ENCODE measurements around the gene TXNDC11. TPM values are rescaled to one million over a fixed set of nuclear protein-coding genes. Genes with fewer than 3 reads are reported as not detected.

Gene TXNDC11
- total and polyA plus RNA-seq, 9 donors = 18.1 to 27.9 (median 22.0) TPM

DNA sequence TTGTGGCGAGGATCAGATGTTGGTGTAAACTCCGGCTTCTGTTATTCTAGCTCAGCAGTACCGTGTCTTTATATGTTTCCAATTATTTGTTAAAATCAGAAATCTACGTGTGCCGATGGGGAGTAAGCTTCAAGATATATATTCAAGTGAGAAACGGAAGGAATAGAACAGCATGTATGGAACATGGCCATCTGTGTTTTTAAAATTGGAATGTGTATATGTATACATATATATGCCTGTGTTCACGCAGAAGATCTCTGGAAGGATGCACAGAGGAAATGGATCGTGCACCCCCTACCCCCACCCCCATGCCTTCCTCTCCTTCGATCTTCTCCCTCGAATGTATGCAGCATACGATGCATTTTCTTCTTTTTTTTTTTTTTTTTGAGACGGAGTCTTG lies 82.1 kb downstream of the TXNDC11 start:
- no peak overlapping the region for H3K4me3 ChIP-seq (ENCODE audit: low read length)
- no peaks in the 10 kb centered on the region for H3K36me3 ChIP-seq (ENCODE audit: control insufficient read depth, insufficient read depth, low read length)
- H3K27me3 ChIP-seq (ENCODE audit: control insufficient read depth, insufficient read depth, low read length) = no peaks in the 10 kb centered on the region
- peaks cover 11% of the 10 kb centered on the region for H3K4me1 ChIP-seq (ENCODE audit: control insufficient read depth, insufficient read depth, low read length)
- no peaks in the 10 kb centered on the region for H3K9me3 ChIP-seq (replicated peaks; ENCODE audit: control insufficient read depth, low read depth, low read length)
- H3K27ac ChIP-seq (ENCODE audit: low read length) = no peak overlapping the region
- DNase-seq = no peak
- WGBS (ENCODE audit: insufficient coverage) = 77% methylated on average over 4 of the region's 12 CpGs

DNA sequence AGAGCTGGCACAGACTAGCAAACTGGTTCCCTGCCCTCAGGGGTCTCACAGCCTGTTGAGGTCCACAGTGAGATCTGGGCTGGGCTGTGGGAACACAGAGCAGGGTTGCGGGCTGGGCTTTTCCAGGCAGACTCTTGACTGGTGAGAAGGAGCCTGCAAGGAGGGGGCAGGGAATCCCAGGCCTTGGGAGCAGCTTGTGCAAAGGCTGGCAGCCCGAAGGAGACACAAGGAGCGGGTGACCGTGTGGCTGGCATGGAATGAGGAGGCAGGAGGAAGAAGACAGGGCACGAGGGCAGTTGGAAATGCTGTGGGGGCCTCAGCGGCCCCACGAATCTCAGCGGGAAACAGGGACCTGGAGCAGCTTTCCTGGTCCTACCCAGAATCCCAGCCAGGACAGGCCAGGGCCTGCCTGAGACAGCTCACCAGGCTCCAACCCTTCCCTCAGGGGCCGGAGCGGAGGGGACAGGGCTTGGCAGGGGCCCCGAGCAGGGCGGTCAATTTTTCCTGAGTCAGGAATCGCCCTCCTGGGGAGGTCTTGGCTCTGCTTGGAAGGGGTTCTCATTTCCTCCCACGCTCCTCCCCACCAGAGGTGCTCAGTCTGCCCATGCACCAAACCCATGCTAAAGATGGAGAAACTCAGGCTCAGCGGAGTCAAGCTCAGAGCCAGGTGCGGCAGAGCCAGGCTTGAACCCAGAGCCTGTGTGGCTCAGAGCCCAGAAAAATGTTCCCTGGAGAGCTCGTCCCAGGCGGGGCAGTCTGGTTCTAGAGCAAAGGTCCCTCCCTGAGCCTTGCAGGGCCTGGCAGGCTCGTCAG lies 83.6 kb downstream of the TXNDC11 start:
- Histone ChIP-seq H3K27me3 (ENCODE audit: control insufficient read depth, insufficient read depth, low read length) (no peaks in the 10 kb centered on the region), H3K4me1 (ENCODE audit: control insufficient read depth, insufficient read depth, low read length) (peaks cover 2% of the 10 kb centered on the region), H3K27ac (ENCODE audit: low read length) (no peak overlapping the region), H3K4me3 (ENCODE audit: low read length) (no peak overlapping the region), H3K9me3 (replicated peaks; ENCODE audit: control insufficient read depth, low read depth, low read length) (no peaks in the 10 kb centered on the region), H3K36me3 (ENCODE audit: control insufficient read depth, insufficient read depth, low read length) (no peaks in the 10 kb centered on the region)
- WGBS (ENCODE audit: insufficient coverage) = 60% methylated on average over 12 of the region's 19 CpGs
- no peak for DNase-seq

DNA sequence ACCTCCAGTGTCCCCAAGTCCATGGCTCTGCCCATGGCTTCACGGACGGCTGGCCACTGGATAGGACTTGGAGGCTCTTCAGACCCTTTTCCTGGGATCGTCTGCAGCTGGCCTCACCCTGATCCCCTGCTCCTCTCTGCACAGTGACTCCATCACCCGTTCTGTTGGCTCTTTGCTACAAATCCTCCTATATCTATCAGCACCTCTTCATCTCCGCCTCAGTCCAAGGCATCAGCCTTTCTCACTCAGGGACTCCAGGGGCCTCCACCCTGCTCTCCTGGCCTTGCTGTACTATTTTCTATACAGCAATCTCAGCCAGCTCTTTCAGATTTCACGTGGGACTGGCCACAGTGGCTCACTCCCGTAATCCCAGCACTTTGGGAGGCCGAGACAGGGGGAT lies 85.1 kb downstream of the TXNDC11 start:
- no peak overlapping the region for H3K27ac ChIP-seq (ENCODE audit: low read length)
- no peaks in the 10 kb centered on the region for H3K9me3 ChIP-seq (replicated peaks; ENCODE audit: control insufficient read depth, low read depth, low read length)
- H3K4me3 ChIP-seq (ENCODE audit: low read length) = no peak overlapping the region
- peaks cover 2% of the 10 kb centered on the region for H3K4me1 ChIP-seq (ENCODE audit: control insufficient read depth, insufficient read depth, low read length)
- DNase-seq = no peak
- H3K36me3 ChIP-seq (ENCODE audit: control insufficient read depth, insufficient read depth, low read length) = no peaks in the 10 kb centered on the region
- 35% methylated on average over 8 of the region's 8 CpGs for WGBS (ENCODE audit: insufficient coverage)
- H3K27me3 ChIP-seq (ENCODE audit: control insufficient read depth, insufficient read depth, low read length) = no peaks in the 10 kb centered on the region

DNA sequence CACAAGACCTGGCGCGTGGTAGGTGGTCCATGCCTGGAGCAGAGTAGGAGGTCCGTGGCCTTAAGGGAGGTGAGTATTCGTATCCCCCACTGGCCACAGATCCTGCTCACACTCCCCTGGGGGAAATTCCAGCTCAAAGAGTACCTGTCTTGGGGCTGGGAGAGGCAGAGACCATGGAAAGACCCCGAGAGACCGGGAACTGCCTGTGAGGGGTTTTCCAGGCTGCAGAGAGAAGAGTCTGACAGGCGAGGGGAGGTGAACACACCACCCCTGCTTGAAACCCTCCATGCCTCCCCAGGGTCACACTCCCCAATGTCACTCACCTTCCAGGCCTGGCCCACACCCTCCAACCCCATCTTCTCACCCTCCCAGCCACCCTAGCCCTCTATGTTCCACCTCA lies 87.0 kb downstream of the TXNDC11 start:
- no peak overlapping the region for H3K27ac ChIP-seq (ENCODE audit: low read length)
- WGBS (ENCODE audit: insufficient coverage) = 80% methylated on average over 1 of the region's 7 CpGs

DNA sequence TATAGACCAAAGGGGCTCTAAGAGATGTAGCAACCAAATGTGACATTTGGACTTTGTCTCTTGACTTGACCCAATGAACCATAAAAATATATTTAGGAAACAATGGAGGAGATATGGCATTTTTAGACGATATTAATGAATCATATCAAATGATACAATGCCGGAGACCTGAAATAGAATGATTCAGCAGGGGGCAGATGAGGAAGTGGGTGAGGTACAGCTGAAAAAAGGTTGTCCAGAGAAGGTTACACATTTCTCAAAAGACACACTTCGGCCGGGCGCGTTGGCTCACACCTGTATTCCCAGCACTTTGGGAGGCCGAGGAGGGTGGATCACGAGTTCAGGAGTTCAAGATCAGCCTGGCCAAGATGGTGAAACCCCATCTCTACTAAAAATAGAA lies 90.9 kb downstream of the TXNDC11 start:
- WGBS (ENCODE audit: insufficient coverage) = 92% methylated on average over 4 of the region's 8 CpGs
- no peak overlapping the region for H3K27ac ChIP-seq (ENCODE audit: low read length)
- DNase-seq = no peak
- H3K4me3 ChIP-seq (ENCODE audit: low read length) = no peak overlapping the region
- no peaks in the 10 kb centered on the region for H3K4me1 ChIP-seq (ENCODE audit: control insufficient read depth, insufficient read depth, low read length)
- peaks cover 5% of the 10 kb centered on the region for H3K27me3 ChIP-seq (ENCODE audit: control insufficient read depth, insufficient read depth, low read length)
- no peaks in the 10 kb centered on the region for H3K36me3 ChIP-seq (ENCODE audit: control insufficient read depth, insufficient read depth, low read length)
- no peaks in the 10 kb centered on the region for H3K9me3 ChIP-seq (replicated peaks; ENCODE audit: control insufficient read depth, low read depth, low read length)

More for the DNA sequence above, 87.0 kb downstream of the TXNDC11 start:
- H3K9me3 ChIP-seq (replicated peaks; ENCODE audit: control insufficient read depth, low read depth, low read length) = no peaks in the 10 kb centered on the region
- no peak for DNase-seq
- peaks cover 2% of the 10 kb centered on the region for H3K27me3 ChIP-seq (ENCODE audit: control insufficient read depth, insufficient read depth, low read length)
- H3K4me3 ChIP-seq (ENCODE audit: low read length) = no peak overlapping the region
- peaks cover 2% of the 10 kb centered on the region for H3K4me1 ChIP-seq (ENCODE audit: control insufficient read depth, insufficient read depth, low read length)
- H3K36me3 ChIP-seq (ENCODE audit: control insufficient read depth, insufficient read depth, low read length) = no peaks in the 10 kb centered on the region

DNA sequence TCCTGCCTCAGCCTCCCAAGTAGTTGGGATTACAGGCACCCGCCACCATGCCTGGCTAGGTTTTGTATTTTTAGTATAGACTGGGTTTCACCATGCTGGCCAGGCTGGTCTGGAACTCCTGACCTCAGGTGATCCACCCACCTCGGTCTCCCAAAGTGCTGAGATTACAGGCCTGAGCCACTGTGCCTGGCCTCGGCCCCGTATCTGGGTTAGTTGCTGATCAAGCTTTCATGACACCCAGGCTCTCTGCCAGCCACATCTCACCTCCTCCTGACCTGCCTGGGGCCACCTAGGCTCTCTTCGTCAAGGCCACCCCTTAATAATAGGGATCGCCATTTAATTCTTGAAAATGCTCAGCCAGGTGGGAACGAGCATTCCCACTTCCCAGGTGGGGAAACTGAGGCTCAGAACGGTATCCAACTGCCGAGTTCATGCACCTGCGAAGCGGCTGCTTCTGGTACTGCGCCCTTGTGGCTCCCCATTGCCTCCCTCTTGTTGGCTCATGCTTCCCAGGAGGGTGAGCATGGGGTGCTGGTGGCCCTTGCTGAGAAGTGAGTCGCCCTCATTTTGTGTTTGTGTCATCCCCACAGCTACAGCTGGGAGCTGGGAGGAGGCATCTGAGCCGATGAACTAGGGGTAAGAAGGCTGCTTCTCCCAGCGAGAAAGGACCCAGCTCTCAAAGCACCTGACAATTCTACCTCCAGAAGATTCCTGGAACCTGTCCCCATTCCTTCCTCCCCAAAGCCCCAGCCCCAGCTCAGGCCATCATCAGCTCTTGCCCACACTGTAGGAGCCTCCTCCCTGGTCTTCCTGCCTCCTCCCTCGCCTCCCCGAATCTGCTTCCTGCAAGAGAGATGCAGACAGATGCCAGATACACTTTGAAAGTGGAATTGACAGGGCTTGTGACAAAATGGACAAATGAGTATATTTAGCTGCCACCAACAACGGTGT lies 91.7 kb downstream of the TXNDC11 start:
- H3K4me1 ChIP-seq (ENCODE audit: control insufficient read depth, insufficient read depth, low read length) = no peaks in the 10 kb centered on the region
- no peaks in the 10 kb centered on the region for H3K36me3 ChIP-seq (ENCODE audit: control insufficient read depth, insufficient read depth, low read length)
- peaks cover 5% of the 10 kb centered on the region for H3K27me3 ChIP-seq (ENCODE audit: control insufficient read depth, insufficient read depth, low read length)
- 75% methylated on average over 6 of the region's 18 CpGs for WGBS (ENCODE audit: insufficient coverage)
- no peak overlapping the region for H3K27ac ChIP-seq (ENCODE audit: low read length)
- no peaks in the 10 kb centered on the region for H3K9me3 ChIP-seq (replicated peaks; ENCODE audit: control insufficient read depth, low read depth, low read length)
- DNase-seq = no peak
- no peak overlapping the region for H3K4me3 ChIP-seq (ENCODE audit: low read length)

DNA sequence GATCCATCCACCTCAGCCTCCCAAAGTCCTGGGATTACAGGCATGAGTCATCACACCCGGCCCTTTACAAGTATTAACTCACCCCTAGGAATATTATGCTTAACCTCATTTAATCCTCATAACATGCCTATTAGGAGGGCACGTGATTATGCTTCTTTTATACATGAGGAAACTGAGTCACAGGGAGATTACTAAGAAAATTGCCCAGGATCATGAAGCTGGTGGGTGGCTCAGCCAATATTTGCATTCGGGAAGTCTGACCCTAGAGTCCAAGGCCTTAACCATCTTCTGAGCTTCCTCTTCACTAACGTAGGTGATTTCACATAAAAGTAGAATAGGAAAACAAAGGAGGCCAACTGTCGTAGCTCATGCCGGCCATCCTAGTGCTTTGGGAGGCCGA lies 93.4 kb downstream of the TXNDC11 start:
- 82% methylated on average over 4 of the region's 7 CpGs for WGBS (ENCODE audit: insufficient coverage)
- H3K4me1 ChIP-seq (ENCODE audit: control insufficient read depth, insufficient read depth, low read length) = no peaks in the 10 kb centered on the region
- DNase-seq = no peak
- H3K4me3 ChIP-seq (ENCODE audit: low read length) = no peak overlapping the region
- H3K27ac ChIP-seq (ENCODE audit: low read length) = no peak overlapping the region
- H3K27me3 ChIP-seq (ENCODE audit: control insufficient read depth, insufficient read depth, low read length) = peaks cover 5% of the 10 kb centered on the region
- H3K36me3 ChIP-seq (ENCODE audit: control insufficient read depth, insufficient read depth, low read length) = no peaks in the 10 kb centered on the region
- H3K9me3 ChIP-seq (replicated peaks; ENCODE audit: control insufficient read depth, low read depth, low read length) = no peaks in the 10 kb centered on the region

DNA sequence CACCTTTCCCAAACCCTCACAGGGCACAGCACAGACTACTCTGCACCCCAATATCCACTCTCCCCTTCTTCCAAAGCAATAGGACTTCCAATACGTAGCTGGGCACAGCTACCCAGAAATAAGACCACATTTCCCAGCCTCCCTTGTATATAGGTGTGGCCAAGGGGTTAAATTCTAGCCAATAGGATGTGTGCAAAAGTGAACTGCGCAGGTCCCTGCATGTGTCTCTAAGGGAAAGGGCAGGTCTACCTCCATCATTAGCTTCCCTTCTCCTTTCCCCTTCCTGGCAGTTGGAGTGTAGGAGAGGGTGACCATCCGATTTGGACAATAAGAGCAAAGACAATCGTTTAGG lies 99.9 kb downstream of the TXNDC11 start:
- H3K4me3 ChIP-seq (ENCODE audit: low read length) = no peak overlapping the region
- no CpG with 5 or more reads among the region's 4 CpGs for WGBS (ENCODE audit: insufficient coverage)
- H3K27ac ChIP-seq (ENCODE audit: low read length) = no peak overlapping the region
- DNase-seq = no peak
- H3K36me3 ChIP-seq (ENCODE audit: control insufficient read depth, insufficient read depth, low read length) = no peaks in the 10 kb centered on the region
- H3K9me3 ChIP-seq (replicated peaks; ENCODE audit: control insufficient read depth, low read depth, low read length) = no peaks in the 10 kb centered on the region
- H3K27me3 ChIP-seq (ENCODE audit: control insufficient read depth, insufficient read depth, low read length) = no peaks in the 10 kb centered on the region
- H3K4me1 ChIP-seq (ENCODE audit: control insufficient read depth, insufficient read depth, low read length) = peaks cover 23% of the 10 kb centered on the region

DNA sequence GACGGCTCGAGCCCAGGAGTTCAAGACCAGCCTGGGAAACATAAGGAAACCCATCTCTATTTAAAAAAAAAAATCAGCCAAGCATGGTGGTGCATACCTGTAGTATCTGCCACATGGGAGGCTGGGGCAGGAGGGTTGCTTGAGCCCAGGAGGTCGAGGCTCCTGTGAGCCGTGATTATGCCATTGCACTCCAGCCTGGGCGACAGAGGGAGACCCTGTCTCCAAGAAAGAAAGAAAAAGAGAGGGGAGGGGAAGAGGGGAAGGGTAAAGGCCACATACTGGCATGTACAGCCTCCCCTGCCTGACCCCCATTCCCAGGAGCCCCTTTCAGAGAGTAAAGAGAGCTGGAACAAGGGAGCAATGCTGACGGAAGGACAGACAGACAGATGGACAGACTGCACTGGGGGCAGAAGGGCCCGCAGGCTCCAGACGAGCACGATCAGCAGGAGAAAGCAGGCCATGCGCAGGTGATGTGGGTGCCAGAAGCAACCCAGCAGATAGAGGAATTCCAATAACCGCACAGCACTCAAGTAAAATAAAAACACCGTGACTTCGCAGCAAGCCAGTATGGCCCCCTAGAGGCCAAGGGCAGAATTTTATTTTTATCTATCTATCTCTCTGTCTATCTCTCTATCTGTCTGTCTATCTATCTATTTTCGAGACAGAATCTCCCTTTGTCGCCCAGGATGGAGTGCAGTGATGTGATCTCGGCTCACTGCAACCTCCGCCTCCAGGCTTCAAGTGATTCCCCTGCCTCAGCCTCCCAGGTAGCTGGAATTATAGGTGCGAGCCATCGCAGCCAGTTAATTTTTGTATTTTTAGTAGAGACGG lies 101.5 kb downstream of the TXNDC11 start:
- WGBS (ENCODE audit: insufficient coverage) = 26% methylated on average over 9 of the region's 20 CpGs
- Histone ChIP-seq H3K27ac (ENCODE audit: low read length) (peak overlapping the region; percentile 81), H3K4me1 (ENCODE audit: control insufficient read depth, insufficient read depth, low read length) (peaks cover 23% of the 10 kb centered on the region), H3K27me3 (ENCODE audit: control insufficient read depth, insufficient read depth, low read length) (no peaks in the 10 kb centered on the region), H3K9me3 (replicated peaks; ENCODE audit: control insufficient read depth, low read depth, low read length) (no peaks in the 10 kb centered on the region), H3K36me3 (ENCODE audit: control insufficient read depth, insufficient read depth, low read length) (no peaks in the 10 kb centered on the region), H3K4me3 (ENCODE audit: low read length) (no peak overlapping the region)
- peak; percentile 75 for DNase-seq
